Tongue (tissue), 2 donors: ENCODE data around the gene SCN8A. TPM values are rescaled to one million over a fixed set of nuclear protein-coding genes. Genes with fewer than 3 reads are reported as not detected.
"Not testable (repeated sequence)": the region's sequence is repeated elsewhere in the genome, so short reads cannot be mapped to it uniquely, and the experiment has no call there.

Experiments used
- DNase-seq: peaks from one replicate; pipeline ENCODE4 v3.0.0-alpha.2; 2015
- total RNA-seq: library from RNA; depleted of rRNA; stranded (reverse); fragments of >200 nt; gene quantifications from one replicate; pipeline ENCODE4 v1.2.3, GENCODE V29; 2014

Gene SCN8A
- total RNA-seq: 2.1 TPM

- peak; percentile 48 for DNase-seq
Measured at GRCh38 chr12:51591016-51591901, at the start of gene SCN8A. Gene SCN8A (plus strand): TSS chr12:51591233. CDS start chr12:51662818, 71,585 bp downstream.

- no peak for DNase-seq
Measured at GRCh38 chr12:51546097-51546496, 44.9 kb upstream of the SCN8A start.

DNA sequence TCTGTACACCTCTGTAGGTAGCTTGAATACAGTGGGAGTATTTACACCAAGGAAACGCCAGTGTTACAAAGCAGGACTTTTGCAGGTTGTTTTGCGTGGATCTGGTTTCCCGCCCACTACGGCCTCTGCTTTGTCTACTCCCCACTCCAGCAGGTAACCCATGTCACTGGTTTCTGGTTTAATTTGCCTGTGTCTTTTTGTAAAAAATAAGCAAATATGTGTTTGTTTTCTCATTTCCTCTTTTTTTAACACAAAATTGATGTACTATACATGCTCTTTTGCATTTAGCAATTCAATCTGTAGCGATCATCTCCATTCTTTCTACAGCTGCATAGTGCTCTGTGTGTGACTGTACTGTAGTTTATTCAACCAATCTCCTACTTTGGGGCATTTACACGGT is 43.4 kb upstream of the SCN8A start:
- no peak for DNase-seq

GRCh38 chr12:51548241-51548640 is 42.8 kb upstream of the SCN8A start:
- DNase-seq: no peak

- DNase-seq: peak; percentile 9
Measured at GRCh38 chr12:51549637-51550036, 41.4 kb upstream of the SCN8A start.

- DNase-seq: not testable (repeated sequence)
Measured at GRCh38 chr12:51568271-51569032, 22.6 kb upstream of the SCN8A start.

GRCh38 chr12:51579321-51579850 is 11.6 kb upstream of the SCN8A start:
- DNase-seq: no peak

DNA sequence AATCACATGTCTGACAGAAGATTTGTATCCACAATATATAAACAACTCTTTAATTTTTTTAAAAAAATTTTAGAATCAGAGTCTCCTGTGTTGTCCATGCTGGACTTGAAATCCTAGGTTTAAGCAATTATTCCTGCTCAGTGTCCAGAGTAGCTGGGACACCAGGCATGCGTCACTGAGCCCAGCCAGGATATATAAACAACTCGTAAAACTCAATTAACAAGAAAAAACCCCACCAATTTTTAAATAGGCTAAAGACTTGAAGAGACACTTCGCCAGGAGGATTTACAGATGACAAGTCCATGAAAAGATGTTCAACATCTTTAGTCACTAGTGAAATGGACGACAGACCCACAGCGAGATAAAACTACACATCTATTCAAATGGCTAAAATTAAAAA is 2.0 kb upstream of the SCN8A start:
- no peak for DNase-seq

DNA sequence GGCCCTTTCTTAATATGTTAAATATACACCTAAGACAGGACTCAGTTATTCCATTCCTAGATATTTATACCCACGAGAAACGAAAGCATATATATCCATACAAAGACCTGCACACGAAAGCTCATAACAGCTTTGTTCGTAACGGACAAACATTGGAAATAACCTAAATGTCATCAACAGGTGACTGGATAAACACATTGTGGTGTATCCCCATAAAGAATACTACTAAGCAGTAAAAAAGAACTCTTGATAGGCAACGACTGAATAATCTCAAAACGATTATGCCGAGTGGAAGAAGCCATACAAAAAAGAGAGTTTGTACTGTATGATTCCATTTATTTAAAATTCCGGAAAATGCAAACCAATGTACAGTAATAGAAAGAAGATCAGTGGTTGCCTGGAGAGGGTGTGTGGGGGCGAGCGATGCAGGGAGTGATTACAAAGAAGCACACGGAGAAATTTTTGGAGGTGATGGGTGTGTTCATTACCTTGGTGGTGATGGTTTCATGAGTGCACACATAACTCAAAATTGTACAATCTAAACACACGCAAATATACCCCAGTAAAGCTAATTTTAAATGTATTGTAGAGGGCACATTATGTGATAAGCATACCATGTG is 1.4 kb upstream of the SCN8A start:
- no peak for DNase-seq

- DNase-seq: peak; percentile 77
Measured at GRCh38 chr12:51590347-51591015, 552 bp upstream of the SCN8A start.

DNA sequence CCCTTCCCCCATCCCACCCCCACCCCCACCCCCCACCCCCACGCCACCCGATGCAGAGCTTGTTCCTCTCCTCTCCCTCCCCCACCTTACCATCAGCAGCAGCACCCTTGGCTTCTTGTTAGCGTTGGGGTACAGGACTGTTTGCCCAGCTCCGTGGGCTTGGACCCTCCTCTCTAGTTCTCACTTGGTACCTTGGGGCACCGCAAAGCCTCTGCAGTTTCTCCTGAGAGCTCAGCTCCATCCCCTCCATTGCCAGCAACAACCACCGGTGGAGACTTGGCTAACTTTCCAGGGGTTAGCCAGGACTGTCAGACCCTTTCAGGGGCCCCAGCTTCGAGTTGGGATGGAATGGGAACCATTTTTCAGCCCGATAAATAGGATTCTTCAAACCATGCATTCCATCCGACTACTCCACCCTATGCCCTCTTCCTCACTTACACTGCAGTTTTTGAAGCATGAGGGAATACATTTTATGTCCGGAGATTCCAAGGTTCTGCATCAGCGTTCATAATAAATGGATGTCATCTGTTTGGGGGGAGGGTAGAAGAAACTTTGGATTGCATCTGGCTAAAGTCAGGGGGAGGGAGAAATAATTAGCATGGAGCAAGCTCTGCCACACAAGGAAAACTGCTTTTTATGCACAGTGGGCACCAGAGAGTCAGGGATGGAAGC is 1.1 kb downstream of the SCN8A start:
- DNase-seq: peak; percentile 1

DNA sequence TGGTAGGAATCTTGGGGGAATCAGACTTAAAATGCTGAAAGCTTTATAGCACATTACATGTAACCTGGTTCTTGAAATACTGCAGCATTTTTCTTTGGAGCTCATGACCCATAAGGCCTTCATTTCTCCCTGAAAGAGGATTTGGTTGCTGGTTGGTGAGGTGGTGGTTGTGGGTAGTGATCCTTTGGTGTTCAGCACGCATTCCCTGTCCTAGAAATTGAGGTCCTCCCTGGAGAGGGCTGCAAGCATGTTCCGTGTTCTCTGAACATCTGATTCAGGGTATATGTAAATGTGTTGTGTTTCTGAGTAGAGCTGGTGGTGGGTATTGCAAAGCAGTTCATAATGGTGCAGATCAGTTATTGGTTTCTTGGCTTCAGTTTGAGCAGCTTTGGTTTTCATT is 2.0 kb downstream of the SCN8A start:
- no peak for DNase-seq

DNA sequence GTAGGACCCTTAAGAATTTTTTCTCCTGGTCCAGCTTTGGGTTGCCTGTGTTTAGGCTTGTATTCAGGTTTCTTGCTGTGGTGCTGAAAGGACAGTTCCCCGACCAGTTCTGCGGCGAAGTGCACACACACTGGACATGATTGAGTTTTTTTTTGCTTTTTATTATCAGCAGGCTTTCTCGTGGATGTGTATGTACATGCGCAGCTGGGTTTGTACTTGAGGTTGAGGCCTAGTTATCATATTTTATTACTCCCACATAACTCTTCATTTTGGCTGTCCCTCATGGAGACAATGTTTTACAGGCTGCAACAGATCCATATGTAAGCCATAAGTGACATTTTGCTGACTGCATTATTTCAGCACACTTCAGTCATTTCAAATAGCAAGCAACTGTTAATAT is 2.5 kb downstream of the SCN8A start:
- peak; percentile 74 for DNase-seq

DNA sequence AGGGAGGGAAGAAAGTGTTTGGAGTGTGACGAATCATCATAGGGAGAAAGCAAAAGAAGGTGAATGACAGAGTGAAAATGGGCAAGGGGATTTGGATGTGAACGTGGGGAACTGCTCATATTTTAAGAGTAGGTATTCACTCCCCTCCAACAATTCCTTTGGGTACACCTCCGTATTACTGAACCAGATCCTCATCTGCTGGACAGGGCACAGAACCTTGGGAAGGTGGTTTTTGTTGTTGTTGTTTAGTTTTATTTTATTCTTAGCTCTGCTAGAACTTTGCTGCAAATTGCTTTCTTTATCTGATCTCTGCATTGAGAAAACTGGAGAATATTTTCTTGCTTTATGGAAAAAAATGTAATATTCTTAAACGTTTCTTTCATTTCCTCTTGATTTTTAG is 7.1 kb downstream of the SCN8A start:
- DNase-seq: no peak

GRCh38 chr12:51600721-51601120 is 9.7 kb downstream of the SCN8A start:
- no peak for DNase-seq

DNA sequence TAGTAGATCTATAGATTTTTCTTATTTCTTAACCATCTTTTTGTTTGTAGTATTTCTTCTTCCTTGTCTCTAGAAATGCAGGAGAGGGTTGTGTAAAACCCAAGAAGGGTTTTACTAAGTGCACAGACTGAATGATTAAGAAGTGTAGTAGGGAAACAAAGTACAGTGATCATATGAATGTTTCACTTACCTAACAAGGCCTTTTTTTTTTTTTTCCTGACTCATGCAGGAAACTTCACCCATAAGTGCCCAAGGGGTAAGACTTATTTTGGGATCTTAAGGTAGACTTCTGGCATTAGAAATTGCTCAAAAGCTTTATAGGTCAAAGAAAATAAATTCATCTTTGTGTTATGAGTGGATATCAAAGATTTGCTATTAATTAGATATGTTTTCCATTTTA is 10.2 kb downstream of the SCN8A start:
- DNase-seq: no peak

GRCh38 chr12:51605896-51606295 is 14.9 kb downstream of the SCN8A start:
- DNase-seq: not testable (repeated sequence)

DNA sequence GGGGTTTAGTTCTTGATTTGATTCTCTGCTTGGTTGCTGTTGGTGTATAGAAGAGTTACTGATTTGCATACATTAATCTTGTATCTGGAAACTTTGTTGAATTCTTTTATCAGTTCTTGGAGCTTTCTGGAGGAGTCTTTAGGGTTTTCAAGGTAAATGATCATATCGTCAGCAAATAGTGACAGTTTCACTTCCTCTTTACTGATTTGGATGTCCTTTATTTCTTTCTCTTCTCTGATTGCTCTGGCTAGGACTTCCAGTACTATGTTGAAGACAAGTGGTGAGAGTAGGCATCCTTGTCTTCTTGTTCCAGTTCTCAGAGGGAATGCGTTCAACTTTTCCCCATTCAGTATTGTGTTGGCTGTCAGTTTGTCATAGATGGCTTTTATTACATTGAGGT is 16.2 kb downstream of the SCN8A start:
- DNase-seq: not testable (repeated sequence)

DNA sequence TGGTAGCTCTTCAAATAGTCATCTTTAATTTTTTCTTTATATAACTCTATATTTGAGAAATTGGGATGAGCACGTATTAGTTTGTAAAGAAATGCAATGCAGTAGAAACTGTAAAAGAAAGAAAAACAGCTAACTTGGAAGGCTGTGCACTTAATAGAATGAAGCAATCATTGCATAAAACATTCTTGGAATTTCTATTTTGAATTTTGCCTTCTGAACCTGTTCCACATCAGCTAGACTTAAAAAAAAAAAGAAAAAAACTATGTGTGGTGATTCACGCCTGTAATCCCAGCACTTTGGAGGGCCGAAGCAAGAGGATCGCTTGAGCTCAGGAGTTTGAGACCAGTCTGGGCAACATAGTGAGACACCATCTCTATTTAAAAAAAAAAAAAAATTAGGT is 29.4 kb downstream of the SCN8A start:
- DNase-seq: no peak

GRCh38 chr12:51621156-51621922 is 30.3 kb downstream of the SCN8A start:
- DNase-seq: no peak

DNA sequence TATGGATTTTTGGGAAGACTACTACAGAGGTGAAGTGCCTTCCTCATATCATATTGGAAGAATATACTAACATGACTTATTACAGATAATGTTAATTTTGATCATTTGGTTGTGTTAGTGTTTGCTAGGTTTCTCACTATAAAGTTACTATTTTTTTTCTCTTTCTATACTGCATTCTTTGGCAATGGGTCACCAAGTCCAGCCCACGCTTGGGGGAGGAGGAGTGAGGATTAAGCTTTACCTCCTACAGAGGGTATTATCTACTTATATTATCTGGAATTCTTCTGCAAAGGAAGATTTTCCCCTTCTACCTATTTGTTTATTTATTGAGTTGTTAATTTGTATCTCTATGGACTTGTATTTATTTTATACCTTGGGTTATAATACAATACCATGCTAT is 31.5 kb downstream of the SCN8A start:
- no peak for DNase-seq
